HG03439 (cell line): ENCODE results near the gene PTPRN2.
"Not testable (repeated sequence)": the region's sequence is repeated elsewhere in the genome, so short reads cannot be mapped to it uniquely, and the experiment has no call there.

Experiments
- ATAC-seq: cut with Tn5 transposase; IDR thresholded peaks from one replicate; pipeline ENCODE4 v1.9.1; 2021; ENCODE audit warnings: mild to moderate bottlenecking, moderate library complexity; ENCODE audit not compliant: unreplicated experiment

PTPRN2 gene

DNA sequence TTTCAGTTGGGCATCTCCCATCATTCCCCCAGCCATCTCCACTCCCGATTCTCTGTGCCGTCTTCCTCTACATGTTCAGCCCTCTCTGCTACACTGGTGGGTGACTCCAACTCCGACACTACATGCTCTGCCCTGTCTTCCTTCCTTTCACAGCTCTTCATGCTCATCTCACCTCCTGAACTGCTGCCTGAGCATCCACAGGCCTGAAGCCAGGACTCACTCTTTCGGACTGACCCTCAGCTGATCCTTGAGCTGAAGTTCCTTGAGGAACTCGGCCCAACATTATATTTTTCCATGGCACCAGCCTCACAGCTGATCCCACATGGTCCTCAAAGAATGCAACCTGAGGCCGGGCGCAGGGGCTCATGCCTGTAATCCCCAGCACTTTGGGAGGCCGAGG lies 538.4 kb downstream of the PTPRN2 start:
- ATAC-seq, result no peak

DNA sequence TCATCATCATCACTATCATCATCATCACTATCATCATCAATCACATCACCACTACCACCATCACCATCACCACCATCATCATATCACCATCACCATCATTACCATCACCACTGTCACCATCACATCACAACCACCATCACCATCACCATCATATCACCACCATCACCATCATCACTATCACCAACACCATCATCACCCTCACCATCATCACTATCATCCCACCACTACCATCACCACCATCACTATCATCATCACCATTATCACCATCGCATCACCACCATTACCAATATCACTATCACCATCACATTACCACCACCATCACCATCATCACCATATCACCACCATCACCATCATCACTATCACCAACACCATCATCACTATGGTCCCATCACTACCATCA lies 539.1 kb downstream of the PTPRN2 start:
- no peak for ATAC-seq

DNA sequence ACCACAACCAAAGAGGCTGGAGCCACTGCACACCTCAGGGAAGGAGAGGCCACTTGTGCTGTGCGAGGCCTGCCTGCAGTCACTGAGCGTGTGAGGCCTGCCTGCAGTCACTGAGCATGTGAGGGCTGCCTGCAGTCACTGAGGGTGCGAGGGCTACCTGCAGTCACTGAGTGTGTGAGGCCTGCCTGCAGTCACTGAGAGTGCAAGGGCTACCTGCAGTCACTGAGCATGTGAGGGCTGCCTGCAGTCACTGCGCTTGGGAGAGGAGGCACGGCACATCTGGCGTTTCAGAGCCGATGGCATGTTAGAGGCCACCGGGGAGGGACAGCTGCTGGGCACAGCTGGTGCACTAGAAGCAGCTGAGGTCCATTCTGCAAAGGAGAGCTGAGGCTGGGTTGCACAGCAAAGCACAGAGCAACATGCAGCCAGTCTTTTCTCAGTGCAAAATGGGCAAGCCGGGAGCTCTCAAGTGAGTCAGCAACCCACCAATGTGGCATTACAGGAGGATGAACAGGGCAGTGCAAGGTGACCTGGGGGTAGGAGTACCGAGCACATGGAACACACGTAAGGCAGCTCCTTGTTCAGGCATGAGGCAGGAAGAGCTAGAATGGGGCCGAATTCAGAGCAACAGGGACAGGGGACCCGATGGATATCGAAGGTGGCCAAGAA lies 540.1 kb downstream of the PTPRN2 start:
- ATAC-seq, result no peak

GRCh38 chr7:158046246-158046645 lies 541.4 kb downstream of the PTPRN2 start:
- not testable (repeated sequence) for ATAC-seq

DNA sequence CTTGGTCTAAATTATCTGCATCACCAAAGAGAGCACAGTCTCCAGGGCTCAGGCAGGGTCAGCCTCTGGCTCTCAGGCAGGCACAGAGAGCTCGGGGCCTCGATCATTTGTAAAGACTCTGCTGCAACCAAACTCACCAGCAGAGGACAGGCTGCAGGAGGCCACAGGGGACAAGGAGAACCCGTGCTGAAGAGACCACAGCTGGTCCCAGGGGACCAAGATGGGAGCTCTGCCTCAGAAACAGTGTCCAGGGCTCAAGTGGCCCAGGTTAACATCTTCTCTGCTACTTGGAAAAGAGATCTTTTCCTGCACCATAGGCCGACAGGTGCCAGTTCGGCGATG lies 543.2 kb downstream of the PTPRN2 start:
- ATAC-seq, result no peak

DNA sequence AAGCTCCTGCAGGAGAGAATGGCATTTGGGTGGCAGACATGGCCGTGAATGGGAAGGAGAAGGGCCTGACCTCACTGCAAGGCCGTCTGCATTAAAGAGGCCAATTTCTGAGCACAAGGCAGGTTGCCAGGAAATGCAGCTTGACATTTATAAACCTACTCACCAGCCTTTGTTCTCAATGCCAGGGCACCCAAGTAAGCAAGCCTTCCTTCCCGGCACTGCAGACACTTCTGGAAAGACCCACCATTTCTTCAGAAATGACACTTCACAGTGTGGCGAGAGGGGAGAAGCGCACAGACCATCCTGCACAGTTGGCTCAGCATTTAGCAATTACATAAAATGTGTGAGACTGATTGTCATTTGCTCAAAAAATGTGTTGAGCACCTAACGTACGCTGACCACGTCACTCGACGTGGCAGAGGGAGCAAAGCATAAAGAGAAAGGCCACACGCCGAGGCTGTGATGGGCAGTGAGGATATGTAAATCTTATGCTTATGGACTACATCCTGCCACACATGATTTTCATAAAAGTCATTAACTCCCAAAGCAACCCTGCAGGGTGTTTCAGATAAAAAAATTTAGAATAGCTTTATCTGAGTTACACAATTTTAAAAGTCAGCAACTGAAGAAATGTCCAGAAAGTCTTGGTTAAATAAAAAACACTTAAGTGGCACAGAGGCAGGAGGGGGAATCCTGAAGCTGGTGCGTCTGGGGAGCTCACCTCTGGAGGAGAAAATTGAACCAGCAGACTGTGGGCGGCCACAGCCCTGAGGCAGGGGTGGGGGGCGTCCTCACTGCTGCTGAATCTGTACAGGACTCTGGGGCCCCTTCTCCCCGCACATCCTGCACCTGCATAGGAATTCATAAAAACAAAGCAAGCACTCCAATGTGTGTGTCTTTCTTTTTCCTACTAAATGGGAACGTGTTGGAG lies 543.8 kb downstream of the PTPRN2 start:
- no peak for ATAC-seq

DNA sequence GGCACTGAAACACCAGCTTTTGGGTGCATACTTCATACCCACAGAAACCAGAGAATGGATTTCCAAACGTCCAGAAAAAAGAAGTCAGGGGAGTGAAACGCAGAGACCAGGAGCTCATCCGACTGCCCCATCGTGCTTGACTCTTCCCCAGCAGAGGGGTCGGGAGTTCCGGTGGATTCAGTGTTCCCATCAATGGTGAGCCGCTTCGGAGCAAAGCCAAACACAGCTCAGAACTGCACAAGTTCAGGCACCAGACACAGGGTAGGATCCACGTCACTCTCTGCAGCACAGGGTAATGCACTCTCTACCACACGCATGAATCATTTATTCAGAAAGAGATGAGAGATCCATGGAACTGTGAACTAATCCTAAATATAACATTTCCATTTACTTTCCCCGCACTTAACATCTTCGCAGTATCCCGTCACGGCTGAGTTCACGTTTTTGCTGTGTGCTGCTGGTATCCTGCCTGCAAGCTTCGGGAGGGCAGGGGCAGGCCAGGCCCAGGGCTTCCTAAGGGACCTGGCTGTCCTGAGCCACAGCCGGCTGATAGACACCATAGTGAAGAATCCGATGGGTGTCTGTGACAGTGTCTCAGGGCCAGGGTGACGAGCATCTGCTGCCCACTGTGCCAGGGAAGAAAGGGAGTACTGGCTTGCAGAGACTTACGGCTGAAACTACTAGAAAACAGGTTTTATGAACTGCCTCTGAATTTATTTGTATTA lies 545.3 kb downstream of the PTPRN2 start:
- ATAC-seq, result no peak

- no peak for ATAC-seq
These were observed 547.4 kb downstream of the PTPRN2 start for GRCh38 chr7:158040199-158040598.

- no peak for ATAC-seq
These were observed 548.4 kb downstream of the PTPRN2 start for GRCh38 chr7:158039270-158039669.

GRCh38 chr7:158037211-158037610 lies 550.4 kb downstream of the PTPRN2 start:
- no peak for ATAC-seq

DNA sequence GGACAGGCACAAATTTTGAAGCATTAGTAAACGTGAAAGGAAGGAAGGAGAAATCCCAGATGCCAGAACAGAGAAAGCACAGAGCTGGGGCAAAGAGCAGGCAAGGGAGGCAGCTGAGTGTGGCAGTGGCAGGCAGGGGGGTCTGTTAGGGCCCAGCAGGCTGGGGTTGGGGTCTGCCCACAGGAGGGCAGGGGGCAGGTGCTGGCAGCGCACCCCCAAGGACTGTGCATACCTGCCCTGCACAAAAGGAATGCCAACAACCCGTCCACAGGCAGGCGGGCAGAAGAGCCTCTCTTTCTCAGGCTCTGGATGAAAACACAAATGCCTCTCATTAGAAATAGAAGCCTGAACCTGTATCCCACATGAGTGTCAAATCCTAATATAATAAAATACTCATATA lies 552.3 kb downstream of the PTPRN2 start:
- ATAC-seq, result no peak

DNA sequence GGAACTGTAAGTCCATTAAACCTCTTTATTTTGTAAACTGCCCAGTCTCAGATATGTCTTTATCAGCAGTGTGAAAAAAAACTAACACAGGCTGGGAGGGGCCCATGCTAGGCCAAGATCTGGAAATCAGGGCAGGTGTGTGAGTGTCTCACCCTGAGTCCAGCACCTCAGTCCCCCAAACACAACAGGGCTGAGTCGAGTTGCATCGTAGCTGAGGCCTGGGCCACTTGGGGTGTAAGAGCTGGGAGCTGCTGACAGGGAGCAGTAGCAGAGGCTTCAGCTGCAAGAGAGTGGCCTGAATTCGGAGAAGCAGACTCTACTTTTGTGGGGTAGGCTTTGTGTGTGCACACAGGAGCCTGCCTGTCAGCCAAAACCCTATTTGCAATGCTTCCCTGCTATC lies 553.1 kb downstream of the PTPRN2 start:
- ATAC-seq, result no peak

- not testable (repeated sequence) for ATAC-seq
These were observed 553.7 kb downstream of the PTPRN2 start for GRCh38 chr7:158033925-158034324.

- ATAC-seq, result no peak
These were observed 554.4 kb downstream of the PTPRN2 start for GRCh38 chr7:158033196-158033595.

GRCh38 chr7:158032561-158033115 lies 555.0 kb downstream of the PTPRN2 start:
- no peak for ATAC-seq

GRCh38 chr7:158031867-158032308 lies 555.7 kb downstream of the PTPRN2 start:
- no peak for ATAC-seq

- no peak for ATAC-seq
These were observed 557.1 kb downstream of the PTPRN2 start for GRCh38 chr7:158030566-158030965.

DNA sequence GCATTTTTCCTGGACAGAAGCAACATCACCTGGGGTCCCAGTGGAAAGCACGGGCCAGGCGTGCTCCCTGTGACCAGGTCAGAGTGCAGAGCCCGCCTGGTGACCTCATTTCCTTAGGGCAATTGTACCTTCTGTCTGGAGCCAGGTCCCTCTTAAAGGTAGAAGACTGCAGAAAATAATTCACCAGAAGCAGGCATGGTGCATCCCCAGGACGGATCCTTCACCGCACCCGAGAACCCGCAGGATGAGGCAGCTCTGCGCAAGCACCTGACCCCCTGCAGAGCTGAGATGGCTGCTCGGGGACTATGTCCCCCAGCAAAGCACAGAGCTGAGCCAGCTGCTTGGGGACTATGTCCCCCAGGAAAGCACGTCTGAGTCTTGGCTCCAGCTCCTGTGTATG lies 557.6 kb downstream of the PTPRN2 start:
- no peak for ATAC-seq

- ATAC-seq, result no peak
These were observed 558.1 kb downstream of the PTPRN2 start for GRCh38 chr7:158029509-158029908.

GRCh38 chr7:158028971-158029370 lies 558.7 kb downstream of the PTPRN2 start:
- no peak for ATAC-seq

- no peak for ATAC-seq
These were observed 559.2 kb downstream of the PTPRN2 start for GRCh38 chr7:158028290-158028941.
